ENCODE measurements around the gene LSAMP.

LSAMP gene

GRCh38 chr3:115990669-115991068 is 454.6 kb downstream of the LSAMP start:
- Histone ChIP-seq H3K9ac (ENCODE audit: low read depth, low read length) (no peak overlapping the region), H3K4me1 (ENCODE audit: insufficient read depth, low read length) (peaks cover 25% of the 10 kb centered on the region; the same call in 1 of the 2 replicates), H3K9me3 (ENCODE audit: insufficient read depth, low read depth, low read length) (no peaks in the 10 kb centered on the region), H3K36me3 (ENCODE audit: insufficient read depth, low read depth, low read length) (no peaks in the 10 kb centered on the region), H3K27me3 (ENCODE audit: insufficient read depth, low read length) (no peaks in the 10 kb centered on the region), H3K4me3 (ENCODE audit: low read length) (no peak overlapping the region), H3K27ac (ENCODE audit: low read length) (no peak overlapping the region)

GRCh38 chr3:115989684-115990421 is 455.4 kb downstream of the LSAMP start:
- Histone ChIP-seq H3K36me3 (ENCODE audit: insufficient read depth, low read depth, low read length) (no peaks in the 10 kb centered on the region), H3K27me3 (ENCODE audit: insufficient read depth, low read length) (no peaks in the 10 kb centered on the region), H3K4me1 (ENCODE audit: insufficient read depth, low read length) (peaks cover 27% of the 10 kb centered on the region; the same call in 1 of the 2 replicates), H3K27ac (ENCODE audit: low read length) (no peak overlapping the region), H3K9me3 (ENCODE audit: insufficient read depth, low read depth, low read length) (no peaks in the 10 kb centered on the region), H3K4me3 (ENCODE audit: low read length) (no peak overlapping the region), H3K9ac (ENCODE audit: low read depth, low read length) (no peak overlapping the region)

GRCh38 chr3:115986555-115987207 is 458.6 kb downstream of the LSAMP start:
- Histone ChIP-seq H3K9ac (ENCODE audit: low read depth, low read length) (no peak overlapping the region), H3K36me3 (ENCODE audit: insufficient read depth, low read depth, low read length) (no peaks in the 10 kb centered on the region), H3K27ac (ENCODE audit: low read length) (no peak overlapping the region)

DNA sequence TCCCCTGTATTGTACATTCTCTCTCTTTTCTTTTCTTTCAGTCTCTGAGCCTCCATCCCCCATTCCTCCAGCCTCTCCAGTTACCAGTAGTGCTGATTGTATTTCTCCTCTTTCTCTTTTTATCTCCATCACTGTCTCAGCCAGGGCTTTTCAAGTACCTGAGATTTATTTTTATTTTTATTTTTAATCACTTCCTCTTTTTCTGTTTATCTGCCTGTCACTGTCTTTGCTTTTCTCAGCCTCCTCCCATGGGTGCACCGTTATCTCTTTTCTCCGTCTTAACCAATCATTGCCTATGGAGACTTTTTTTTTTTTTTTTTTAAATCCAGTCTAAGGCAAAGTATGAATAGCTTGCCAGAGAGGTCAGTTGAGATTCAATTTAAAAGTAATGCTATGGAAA is 462.7 kb downstream of the LSAMP start:
- H3K27ac ChIP-seq (ENCODE audit: low read length) = no peak overlapping the region
- peaks cover 10% of the 10 kb centered on the region; the same call in 1 of the 2 replicates for H3K4me1 ChIP-seq (ENCODE audit: insufficient read depth, low read length)
- no peak overlapping the region for H3K9ac ChIP-seq (ENCODE audit: low read depth, low read length)
- no peaks in the 10 kb centered on the region for H3K9me3 ChIP-seq (ENCODE audit: insufficient read depth, low read depth, low read length)
- H3K36me3 ChIP-seq (ENCODE audit: insufficient read depth, low read depth, low read length) = no peaks in the 10 kb centered on the region
- no peaks in the 10 kb centered on the region for H3K27me3 ChIP-seq (ENCODE audit: insufficient read depth, low read length)
- H3K4me3 ChIP-seq (ENCODE audit: low read length) = no peak overlapping the region

More at GRCh38 chr3:115986555-115987207, 458.6 kb downstream of the LSAMP start:
- Histone ChIP-seq H3K4me3 (ENCODE audit: low read length) (no peak overlapping the region), H3K9me3 (ENCODE audit: insufficient read depth, low read depth, low read length) (no peaks in the 10 kb centered on the region), H3K27me3 (ENCODE audit: insufficient read depth, low read length) (no peaks in the 10 kb centered on the region), H3K4me1 (ENCODE audit: insufficient read depth, low read length) (peaks cover 23% of the 10 kb centered on the region; the same call in 1 of the 2 replicates)

DNA sequence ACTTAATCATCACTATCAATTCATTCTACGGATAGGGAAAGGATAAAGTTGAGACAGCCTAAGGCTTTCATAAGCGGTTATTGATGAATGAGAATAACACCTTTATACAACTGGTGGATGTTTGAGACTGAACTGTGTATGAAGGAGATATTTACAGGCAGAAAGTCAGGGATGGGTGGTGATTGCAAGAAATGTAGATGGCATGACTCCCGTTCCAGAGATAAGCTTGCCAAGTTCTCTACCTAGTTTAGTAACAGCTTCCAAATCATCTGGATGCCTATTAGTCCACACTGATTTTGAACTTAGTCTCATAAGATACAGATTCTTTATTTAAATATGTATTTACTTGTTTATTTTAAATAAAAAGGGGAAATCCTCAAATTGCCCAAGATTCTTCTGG is 463.2 kb downstream of the LSAMP start:
- no peaks in the 10 kb centered on the region for H3K36me3 ChIP-seq (ENCODE audit: insufficient read depth, low read depth, low read length)
- H3K9ac ChIP-seq (ENCODE audit: low read depth, low read length) = no peak overlapping the region
- H3K4me1 ChIP-seq (ENCODE audit: insufficient read depth, low read length) = peaks cover 10% of the 10 kb centered on the region; the same call in 1 of the 2 replicates
- no peaks in the 10 kb centered on the region for H3K9me3 ChIP-seq (ENCODE audit: insufficient read depth, low read depth, low read length)
- no peaks in the 10 kb centered on the region for H3K27me3 ChIP-seq (ENCODE audit: insufficient read depth, low read length)
- no peak overlapping the region for H3K27ac ChIP-seq (ENCODE audit: low read length)
- H3K4me3 ChIP-seq (ENCODE audit: low read length) = no peak overlapping the region

GRCh38 chr3:115980709-115981108 is 464.6 kb downstream of the LSAMP start:
- H3K27me3 ChIP-seq (ENCODE audit: insufficient read depth, low read length) = no peaks in the 10 kb centered on the region
- no peak overlapping the region for H3K4me3 ChIP-seq (ENCODE audit: low read length)
- H3K4me1 ChIP-seq (ENCODE audit: insufficient read depth, low read length) = peaks cover 10% of the 10 kb centered on the region; the same call in 1 of the 2 replicates
- H3K27ac ChIP-seq (ENCODE audit: low read length) = no peak overlapping the region
- H3K9ac ChIP-seq (ENCODE audit: low read depth, low read length) = no peak overlapping the region
- no peaks in the 10 kb centered on the region for H3K36me3 ChIP-seq (ENCODE audit: insufficient read depth, low read depth, low read length)
- H3K9me3 ChIP-seq (ENCODE audit: insufficient read depth, low read depth, low read length) = no peaks in the 10 kb centered on the region

DNA sequence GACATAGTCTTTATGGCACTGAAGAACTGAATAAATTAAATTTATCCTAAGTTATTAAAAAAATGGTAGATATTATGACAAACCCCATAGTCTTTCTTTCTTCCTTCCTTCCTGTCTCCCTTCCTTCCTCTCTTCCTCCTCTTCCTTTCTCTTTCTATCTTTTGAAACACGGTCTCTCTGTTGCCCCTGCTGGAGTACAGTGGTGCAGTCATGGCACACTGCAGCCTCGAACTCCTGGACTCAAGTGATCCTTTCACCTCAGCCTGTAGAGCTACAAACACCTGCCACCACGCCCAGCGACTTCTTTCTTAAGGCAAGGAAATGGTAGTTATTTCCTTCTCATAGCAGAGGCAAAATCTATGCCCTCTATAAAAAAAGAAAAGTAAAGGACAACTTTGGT is 467.4 kb downstream of the LSAMP start:
- Histone ChIP-seq H3K4me3 (ENCODE audit: low read length) (no peak overlapping the region), H3K4me1 (ENCODE audit: insufficient read depth, low read length) (peaks cover 10% of the 10 kb centered on the region; the same call in 1 of the 2 replicates), H3K36me3 (ENCODE audit: insufficient read depth, low read depth, low read length) (no peaks in the 10 kb centered on the region), H3K27ac (ENCODE audit: low read length) (no peak overlapping the region), H3K27me3 (ENCODE audit: insufficient read depth, low read length) (no peaks in the 10 kb centered on the region), H3K9me3 (ENCODE audit: insufficient read depth, low read depth, low read length) (no peaks in the 10 kb centered on the region), H3K9ac (ENCODE audit: low read depth, low read length) (no peak overlapping the region)

DNA sequence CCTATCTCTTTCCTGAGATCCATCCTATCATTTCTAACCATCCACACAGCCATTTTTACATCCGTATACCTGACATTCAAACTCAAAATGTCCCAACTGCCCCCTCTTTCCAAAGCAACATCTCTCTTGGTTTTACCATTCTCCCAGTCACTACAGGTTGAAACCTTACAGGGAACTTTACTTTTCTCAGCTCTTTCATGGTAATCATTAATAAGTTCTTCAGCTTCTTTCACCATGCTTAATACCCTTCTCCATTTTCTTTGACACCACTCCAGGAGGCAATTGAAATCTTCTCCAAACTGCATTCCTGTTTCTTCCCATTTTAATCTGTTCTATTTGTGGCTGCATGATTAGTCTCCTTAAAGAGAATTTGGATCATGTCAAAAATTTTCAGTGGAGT is 469.5 kb downstream of the LSAMP start:
- no peaks in the 10 kb centered on the region for H3K9me3 ChIP-seq (ENCODE audit: insufficient read depth, low read depth, low read length)
- no peaks in the 10 kb centered on the region for H3K36me3 ChIP-seq (ENCODE audit: insufficient read depth, low read depth, low read length)
- no peak overlapping the region for H3K27ac ChIP-seq (ENCODE audit: low read length)
- peaks cover 10% of the 10 kb centered on the region; the same call in 1 of the 2 replicates for H3K4me1 ChIP-seq (ENCODE audit: insufficient read depth, low read length)
- H3K9ac ChIP-seq (ENCODE audit: low read depth, low read length) = no peak overlapping the region
- no peaks in the 10 kb centered on the region for H3K27me3 ChIP-seq (ENCODE audit: insufficient read depth, low read length)
- no peak overlapping the region for H3K4me3 ChIP-seq (ENCODE audit: low read length)

DNA sequence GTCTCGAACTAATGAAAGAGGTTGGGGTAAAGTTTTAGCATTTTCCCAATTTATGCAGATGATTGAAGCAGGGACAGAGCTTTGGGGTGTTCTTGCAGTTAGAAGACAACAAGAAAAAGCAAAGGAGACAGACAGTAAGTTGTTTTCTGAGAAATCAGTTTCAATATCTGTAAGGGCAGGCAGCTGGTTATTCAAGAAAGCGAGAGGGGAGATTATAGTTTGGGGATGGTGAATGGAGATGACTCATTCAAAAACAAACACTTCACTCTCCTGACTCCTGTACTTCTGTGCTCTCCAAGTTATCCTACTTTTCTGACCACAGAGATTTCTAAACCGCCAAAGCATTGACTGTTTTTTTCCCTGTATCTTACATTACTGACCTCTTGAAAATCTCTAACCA is 469.9 kb downstream of the LSAMP start:
- H3K9ac ChIP-seq (ENCODE audit: low read depth, low read length) = no peak overlapping the region
- H3K9me3 ChIP-seq (ENCODE audit: insufficient read depth, low read depth, low read length) = no peaks in the 10 kb centered on the region
- H3K27me3 ChIP-seq (ENCODE audit: insufficient read depth, low read length) = no peaks in the 10 kb centered on the region
- H3K4me3 ChIP-seq (ENCODE audit: low read length) = no peak overlapping the region
- H3K4me1 ChIP-seq (ENCODE audit: insufficient read depth, low read length) = peaks cover 10% of the 10 kb centered on the region; the same call in 1 of the 2 replicates
- H3K27ac ChIP-seq (ENCODE audit: low read length) = no peak overlapping the region
- no peaks in the 10 kb centered on the region for H3K36me3 ChIP-seq (ENCODE audit: insufficient read depth, low read depth, low read length)

- Histone ChIP-seq H3K4me3 (ENCODE audit: low read length) (no peak overlapping the region), H3K9me3 (ENCODE audit: insufficient read depth, low read depth, low read length) (no peaks in the 10 kb centered on the region), H3K27me3 (ENCODE audit: insufficient read depth, low read length) (no peaks in the 10 kb centered on the region), H3K36me3 (ENCODE audit: insufficient read depth, low read depth, low read length) (no peaks in the 10 kb centered on the region), H3K27ac (ENCODE audit: low read length) (no peak overlapping the region), H3K4me1 (ENCODE audit: insufficient read depth, low read length) (peaks cover 10% of the 10 kb centered on the region; the same call in 1 of the 2 replicates), H3K9ac (ENCODE audit: low read depth, low read length) (no peak overlapping the region)
Measured at GRCh38 chr3:115974940-115975339, 470.3 kb downstream of the LSAMP start.

DNA sequence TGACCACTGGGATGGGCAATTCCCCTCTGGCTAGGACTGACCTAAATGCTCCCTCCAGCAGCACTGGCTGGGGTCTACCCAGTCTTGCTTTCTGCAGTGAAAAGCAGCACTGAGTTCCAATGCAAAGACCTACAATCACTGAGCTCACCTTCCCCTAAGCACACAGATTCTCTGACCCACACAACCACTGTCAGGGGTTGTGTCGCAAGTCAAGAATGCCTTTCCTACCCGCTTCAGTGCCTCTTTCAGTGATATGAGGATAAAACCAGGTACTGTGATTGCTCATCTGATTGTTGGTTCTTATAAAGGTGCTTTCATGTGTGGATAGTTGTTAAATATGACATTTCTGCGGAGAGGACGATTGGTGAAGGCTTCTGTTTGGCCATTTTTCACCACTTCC is 476.4 kb downstream of the LSAMP start:
- no peak overlapping the region for H3K4me3 ChIP-seq (ENCODE audit: low read length)
- no peaks in the 10 kb centered on the region; the same call in 1 of the 2 replicates for H3K4me1 ChIP-seq (ENCODE audit: insufficient read depth, low read length)
- no peaks in the 10 kb centered on the region for H3K27me3 ChIP-seq (ENCODE audit: insufficient read depth, low read length)
- H3K9ac ChIP-seq (ENCODE audit: low read depth, low read length) = no peak overlapping the region
- H3K9me3 ChIP-seq (ENCODE audit: insufficient read depth, low read depth, low read length) = no peaks in the 10 kb centered on the region
- no peak overlapping the region for H3K27ac ChIP-seq (ENCODE audit: low read length)
- H3K36me3 ChIP-seq (ENCODE audit: insufficient read depth, low read depth, low read length) = no peaks in the 10 kb centered on the region

DNA sequence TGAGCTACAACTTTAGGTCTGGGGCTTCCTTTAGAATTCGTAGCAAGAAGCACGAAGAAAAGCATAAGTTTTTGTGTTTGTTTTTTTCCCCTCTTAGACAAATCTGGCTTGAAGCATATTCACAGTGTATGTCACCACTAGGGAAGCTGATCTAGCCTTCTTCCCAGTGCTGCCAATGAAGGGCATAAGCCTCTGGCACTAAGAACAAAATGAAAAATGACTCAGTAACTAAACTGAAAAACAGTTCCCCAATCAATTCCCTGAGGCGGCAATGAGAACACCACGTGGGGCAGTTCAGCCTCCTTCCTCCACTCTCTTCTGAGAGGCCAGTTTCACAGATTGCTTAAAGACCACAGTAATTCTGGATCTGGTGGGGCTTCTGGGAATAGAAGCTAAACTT is 483.9 kb downstream of the LSAMP start:
- H3K9ac ChIP-seq (ENCODE audit: low read depth, low read length) = no peak overlapping the region
- no peak overlapping the region for H3K4me3 ChIP-seq (ENCODE audit: low read length)
- no peak overlapping the region for H3K27ac ChIP-seq (ENCODE audit: low read length)
- no peaks in the 10 kb centered on the region for H3K36me3 ChIP-seq (ENCODE audit: insufficient read depth, low read depth, low read length)
- H3K4me1 ChIP-seq (ENCODE audit: insufficient read depth, low read length) = no peaks in the 10 kb centered on the region
- H3K9me3 ChIP-seq (ENCODE audit: insufficient read depth, low read depth, low read length) = no peaks in the 10 kb centered on the region
- no peaks in the 10 kb centered on the region for H3K27me3 ChIP-seq (ENCODE audit: insufficient read depth, low read length)

Data from iPS-20b (cell line).